WTC11 (cell line): Measurements from ENCODE around the gene SLC51B. TPM values are rescaled to one million over a fixed set of nuclear protein-coding genes. Genes with fewer than 3 reads are reported as not detected.

Source experiments
- ATAC-seq: fragments of 200-7000 bp; cut with Tn5 transposase; 2 replicates; pipeline ENCODE4 v1.10.0; 2021; ENCODE audit warnings: mild to moderate bottlenecking, moderate library complexity
- CTCF ChIA-PET: fragments of 300-600 bp; sonication (Branson Sonifier 250); formaldehyde crosslinking; loops from one replicate; lab custom pipeline; 2021; ENCODE audit warnings: antibody characterized with exemption; lab: Charles Lee
- POLR2A ChIA-PET: fragments of 350-600 bp; sonication (Branson Sonifier 250); formaldehyde crosslinking; loops from one replicate; lab custom pipeline; 2021; ENCODE audit warnings: antibody characterized with exemption; lab: Charles Lee
- DNase-seq: peaks from one replicate; pipeline ENCODE4 v3.0.0; 2021; ENCODE audit warnings: low spot score
- H3K27ac Mint-ChIP-seq: 2 replicates; pipeline ENCODE4 v1.8.0; 2021; ENCODE audit warnings: mixed read lengths
- H3K27me3 Mint-ChIP-seq: 2 replicates; pipeline ENCODE4 v1.8.0; 2021; ENCODE audit warnings: low read depth, mild to moderate bottlenecking, moderate library complexity, mixed read lengths
- H3K36me3 Mint-ChIP-seq: 2 replicates; pipeline ENCODE4 v1.8.0; 2021; ENCODE audit warnings: mixed read lengths
- H3K4me1 Mint-ChIP-seq: 2 replicates; pipeline ENCODE4 v1.8.0; 2022; ENCODE audit warnings: mixed read lengths
- H3K4me3 Mint-ChIP-seq: 2 replicates; pipeline ENCODE4 v1.8.0; 2021; ENCODE audit warnings: mild to moderate bottlenecking, moderate library complexity, mixed read lengths
- H3K9me3 Mint-ChIP-seq: 2 replicates; pipeline ENCODE4 v1.8.0; 2021; ENCODE audit warnings: mixed read lengths
- CBFB ChIP-seq: sonication (generic); formaldehyde crosslinking; IDR thresholded peaks from 2 replicates; pipeline ENCODE4 v1.8.1; 2022; ENCODE audit warnings: mild to moderate bottlenecking, low read depth, missing genetic modification reagents
- CDX4 ChIP-seq: fragments of 250-450 bp; sonication (Bioruptor Pico); IDR thresholded peaks from 2 replicates; pipeline ENCODE4 v1.9.0; 2021; ENCODE audit warnings: moderate library complexity, mild to moderate bottlenecking, inconsistent platforms, borderline replicate concordance
- CREB1 ChIP-seq: sonication (generic); formaldehyde crosslinking; IDR thresholded peaks from 2 replicates; pipeline ENCODE4 v1.8.0; 2023; ENCODE audit warnings: mild to moderate bottlenecking, missing genetic modification reagents
- CTCF ChIP-seq: fragments of 200-600 bp; IDR thresholded peaks from 2 replicates; pipeline ENCODE4 v1.8.0; 2022; ENCODE audit warnings: antibody characterized with exemption
- ELF4 ChIP-seq: sonication (generic); formaldehyde crosslinking; IDR thresholded peaks from 2 replicates; pipeline ENCODE4 v1.8.1; 2022; ENCODE audit warnings: low read depth, mild to moderate bottlenecking, moderate library complexity, missing genetic modification reagents
- ERG ChIP-seq: fragments of 250-450 bp; sonication (Bioruptor Pico); IDR thresholded peaks from 2 replicates; pipeline ENCODE4 v1.8.0; 2021; ENCODE audit warnings: mild to moderate bottlenecking
- MYBL2 ChIP-seq: sonication (generic); formaldehyde crosslinking; IDR thresholded peaks from 2 replicates; pipeline ENCODE4 v1.8.1; 2023; ENCODE audit warnings: mild to moderate bottlenecking, moderate library complexity, missing genetic modification reagents
- NFE2L1 ChIP-seq: sonication (generic); formaldehyde crosslinking; IDR thresholded peaks from 2 replicates; pipeline ENCODE4 v1.8.1; 2023; ENCODE audit warnings: missing genetic modification reagents
- PRRX2 ChIP-seq: fragments of 250-450 bp; sonication (Bioruptor Pico); IDR thresholded peaks from 2 replicates; pipeline ENCODE4 v1.8.0; 2021; ENCODE audit warnings: mild to moderate bottlenecking
- SOX15 ChIP-seq: fragments of 250-450 bp; sonication (Bioruptor Pico); IDR thresholded peaks from 2 replicates; pipeline ENCODE4 v1.9.0; 2021; ENCODE audit warnings: mild to moderate bottlenecking
- USF2 ChIP-seq: sonication (generic); formaldehyde crosslinking; IDR thresholded peaks from 2 replicates; pipeline ENCODE4 v1.8.1; 2023; ENCODE audit warnings: mild to moderate bottlenecking, missing genetic modification reagents, moderate library complexity
- ZBTB21 ChIP-seq: sonication (generic); formaldehyde crosslinking; IDR thresholded peaks from 2 replicates; pipeline ENCODE4 v1.8.1; 2023; ENCODE audit warnings: mild to moderate bottlenecking, missing genetic modification reagents, borderline replicate concordance
- ZNF121 ChIP-seq: sonication (generic); formaldehyde crosslinking; IDR thresholded peaks from 2 replicates; pipeline ENCODE4 v1.8.0; 2023; ENCODE audit warnings: missing genetic modification reagents
- ZNF232 ChIP-seq: sonication (generic); formaldehyde crosslinking; IDR thresholded peaks from 2 replicates; pipeline ENCODE4 v1.8.0; 2022; ENCODE audit warnings: mild to moderate bottlenecking, missing genetic modification reagents
- ZNF532 ChIP-seq: fragments of 250-450 bp; sonication (Bioruptor Pico); IDR thresholded peaks from 2 replicates; pipeline ENCODE4 v1.9.0; 2021; ENCODE audit warnings: mild to moderate bottlenecking, borderline replicate concordance
- ZNF671 ChIP-seq: fragments of 250-450 bp; sonication (Bioruptor Pico); IDR thresholded peaks from 2 replicates; pipeline ENCODE4 v1.8.0; 2021; ENCODE audit warnings: mild to moderate bottlenecking
- total RNA-seq: library from RNA; stranded (reverse); gene quantifications from 3 replicates; pipeline ENCODE4 v1.2.3, GENCODE V29; 2021
- TF ChIP-seq, protein P1 (sequence below): sonication (generic); formaldehyde crosslinking; IDR thresholded peaks from 2 replicates; pipeline ENCODE4 v1.8.1; 2023; ENCODE audit warnings: mild to moderate bottlenecking, moderate library complexity, missing genetic modification reagents
- TF ChIP-seq, protein P2 (sequence below): fragments of 250-450 bp; sonication (Bioruptor Pico); IDR thresholded peaks from 2 replicates; pipeline ENCODE4 v2.1.2; 2022; ENCODE audit warnings: mild to moderate bottlenecking, moderate library complexity
- TF ChIP-seq, protein P3 (sequence below): sonication (generic); formaldehyde crosslinking; IDR thresholded peaks from 2 replicates; pipeline ENCODE4 v1.8.1; 2023; ENCODE audit warnings: mild to moderate bottlenecking, missing genetic modification reagents

SLC51B gene
- total RNA-seq, 1 experiment from 2014 or later = not detected

DNA sequence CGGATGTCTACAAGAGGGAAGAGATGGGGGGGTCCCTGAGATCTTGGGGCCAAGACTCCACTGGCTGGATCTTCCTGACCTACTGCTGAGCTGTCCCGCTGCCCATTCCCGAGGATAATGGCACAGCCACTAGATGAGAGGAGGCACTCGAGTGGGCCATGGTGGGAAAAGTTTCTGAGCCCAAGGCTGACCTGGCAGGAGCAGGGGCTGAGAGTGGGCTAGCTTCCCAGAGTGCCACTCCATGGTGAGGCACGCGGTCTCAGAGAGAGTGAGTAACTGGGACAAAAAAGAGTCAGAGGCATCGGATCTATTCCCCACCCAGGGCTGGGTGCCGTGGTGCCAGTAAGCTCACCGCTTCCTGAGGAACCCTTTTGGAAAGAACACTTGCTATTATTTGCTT is 10.9 kb downstream of the SLC51B start:
- no peak overlapping the region for H3K4me3 Mint-ChIP-seq
- DNase-seq = no peak
- H3K9me3 Mint-ChIP-seq = peaks cover 8% of the 10 kb centered on the region
- no peak for ATAC-seq
- CTCF ChIA-PET = interaction anchor here (3.6 to 20.3 kb wide), 4 partner anchors 10 to 45 kb away, joined by 33 to 292 read pairs (median 122); partner anchors contain the start of genes KBTBD13 and RASL12
- no peaks in the 10 kb centered on the region for H3K4me1 Mint-ChIP-seq
- no peaks in the 10 kb centered on the region for H3K27me3 Mint-ChIP-seq
- TF ChIP-seq CDX4 (no peak), ZNF532 (CRISPR knock-in tag) (no peak), CTCF (no peak), ZNF671 (CRISPR knock-in tag) (no peak), NFE2L1 (CRISPR knock-in tag) (no peak), ZNF121 (no peak), PRRX2 (no peak), ZNF232 (CRISPR knock-in tag) (no peak), SOX15 (CRISPR knock-in tag) (no peak), MYBL2 (CRISPR knock-in tag) (no peak), CBFB (CRISPR knock-in tag) (no peak), ERG (no peak), CREB1 (CRISPR knock-in tag) (no peak), ELF4 (CRISPR knock-in tag) (no peak), USF2 (CRISPR knock-in tag) (no peak), ZBTB21 (CRISPR knock-in tag) (no peak)
- TF ChIP-seq, protein P1, sequence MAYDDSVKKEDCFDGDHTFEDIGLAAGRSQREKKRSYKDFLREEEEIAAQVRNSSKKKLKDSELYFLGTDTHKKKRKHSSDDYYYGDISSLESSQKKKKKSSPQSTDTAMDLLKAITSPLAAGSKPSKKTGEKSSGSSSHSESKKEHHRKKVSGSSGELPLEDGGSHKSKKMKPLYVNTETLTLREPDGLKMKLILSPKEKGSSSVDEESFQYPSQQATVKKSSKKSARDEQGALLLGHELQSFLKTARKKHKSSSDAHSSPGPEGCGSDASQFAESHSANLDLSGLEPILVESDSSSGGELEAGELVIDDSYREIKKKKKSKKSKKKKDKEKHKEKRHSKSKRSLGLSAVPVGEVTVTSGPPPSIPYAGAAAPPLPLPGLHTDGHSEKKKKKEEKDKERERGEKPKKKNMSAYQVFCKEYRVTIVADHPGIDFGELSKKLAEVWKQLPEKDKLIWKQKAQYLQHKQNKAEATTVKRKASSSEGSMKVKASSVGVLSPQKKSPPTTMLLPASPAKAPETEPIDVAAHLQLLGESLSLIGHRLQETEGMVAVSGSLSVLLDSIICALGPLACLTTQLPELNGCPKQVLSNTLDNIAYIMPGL (CRISPR knock-in tag) = no peak
- TF ChIP-seq, protein P2, sequence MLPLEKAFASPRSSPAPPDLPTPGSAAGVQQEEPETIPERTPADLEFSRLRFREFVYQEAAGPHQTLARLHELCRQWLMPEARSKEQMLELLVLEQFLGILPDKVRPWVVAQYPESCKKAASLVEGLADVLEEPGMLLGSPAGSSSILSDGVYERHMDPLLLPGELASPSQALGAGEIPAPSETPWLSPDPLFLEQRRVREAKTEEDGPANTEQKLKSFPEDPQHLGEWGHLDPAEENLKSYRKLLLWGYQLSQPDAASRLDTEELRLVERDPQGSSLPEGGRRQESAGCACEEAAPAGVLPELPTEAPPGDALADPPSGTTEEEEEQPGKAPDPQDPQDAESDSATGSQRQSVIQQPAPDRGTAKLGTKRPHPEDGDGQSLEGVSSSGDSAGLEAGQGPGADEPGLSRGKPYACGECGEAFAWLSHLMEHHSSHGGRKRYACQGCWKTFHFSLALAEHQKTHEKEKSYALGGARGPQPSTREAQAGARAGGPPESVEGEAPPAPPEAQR (CRISPR knock-in tag) = no peak
- TF ChIP-seq, protein P3, sequence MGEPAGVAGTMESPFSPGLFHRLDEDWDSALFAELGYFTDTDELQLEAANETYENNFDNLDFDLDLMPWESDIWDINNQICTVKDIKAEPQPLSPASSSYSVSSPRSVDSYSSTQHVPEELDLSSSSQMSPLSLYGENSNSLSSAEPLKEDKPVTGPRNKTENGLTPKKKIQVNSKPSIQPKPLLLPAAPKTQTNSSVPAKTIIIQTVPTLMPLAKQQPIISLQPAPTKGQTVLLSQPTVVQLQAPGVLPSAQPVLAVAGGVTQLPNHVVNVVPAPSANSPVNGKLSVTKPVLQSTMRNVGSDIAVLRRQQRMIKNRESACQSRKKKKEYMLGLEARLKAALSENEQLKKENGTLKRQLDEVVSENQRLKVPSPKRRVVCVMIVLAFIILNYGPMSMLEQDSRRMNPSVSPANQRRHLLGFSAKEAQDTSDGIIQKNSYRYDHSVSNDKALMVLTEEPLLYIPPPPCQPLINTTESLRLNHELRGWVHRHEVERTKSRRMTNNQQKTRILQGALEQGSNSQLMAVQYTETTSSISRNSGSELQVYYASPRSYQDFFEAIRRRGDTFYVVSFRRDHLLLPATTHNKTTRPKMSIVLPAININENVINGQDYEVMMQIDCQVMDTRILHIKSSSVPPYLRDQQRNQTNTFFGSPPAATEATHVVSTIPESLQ (CRISPR knock-in tag) = no peak
- H3K27ac Mint-ChIP-seq = no peak overlapping the region
- POLR2A ChIA-PET = no interaction called here
- no peaks in the 10 kb centered on the region for H3K36me3 Mint-ChIP-seq
